Activated CD8-positive, alpha-beta memory T cell treated with anti-CD3 and anti-CD28 coated beads, Interleukin-2, amount 10 ng/mL, durations not matched to agents 7 days and 5 days (primary cell): ENCODE data around the gene KCNF1. TPM values are rescaled to one million over a fixed set of nuclear protein-coding genes. Genes with fewer than 3 reads are reported as not detected.

Source experiments
- ATAC-seq: fragments of 150-1000 bp; cut with Tn5 transposase; one replicate; pipeline ENCODE4 v1.10.0; 2021; ENCODE audit warnings: moderate library complexity
- CTCF ChIA-PET: fragments of 350-600 bp; sonication (Branson Sonifier 250); formaldehyde crosslinking; loops from one replicate; lab custom pipeline; 2021; ENCODE audit warnings: antibody characterized with exemption; lab: Charles Lee
- DNase-seq: peaks from one replicate; pipeline ENCODE4 v3.0.0-alpha.2; 2020
- H3K27ac Mint-ChIP-seq: one replicate; pipeline ENCODE4 v1.8.0; 2021; ENCODE audit warnings: mild to moderate bottlenecking, mixed read lengths
- H3K27me3 Mint-ChIP-seq: one replicate; pipeline ENCODE4 v1.8.0; 2021; ENCODE audit warnings: mixed read lengths
- H3K36me3 Mint-ChIP-seq: one replicate; pipeline ENCODE4 v1.8.0; 2021; ENCODE audit warnings: mild to moderate bottlenecking, mixed read lengths
- H3K4me1 Mint-ChIP-seq: one replicate; pipeline ENCODE4 v1.8.0; 2021; ENCODE audit warnings: mixed read lengths
- H3K4me3 Mint-ChIP-seq: one replicate; pipeline ENCODE4 v1.8.0; 2021; ENCODE audit warnings: mild to moderate bottlenecking, moderate library complexity, mixed read lengths
- H3K9me3 Mint-ChIP-seq: one replicate; pipeline ENCODE4 v1.8.0; 2022; ENCODE audit warnings: low read depth, mixed read lengths
- total RNA-seq, 2 experiments: library from RNA; stranded (reverse); gene quantifications; one replicate each; pipeline ENCODE4 v1.2.3, GENCODE V29; 2021

KCNF1 gene, protein sequence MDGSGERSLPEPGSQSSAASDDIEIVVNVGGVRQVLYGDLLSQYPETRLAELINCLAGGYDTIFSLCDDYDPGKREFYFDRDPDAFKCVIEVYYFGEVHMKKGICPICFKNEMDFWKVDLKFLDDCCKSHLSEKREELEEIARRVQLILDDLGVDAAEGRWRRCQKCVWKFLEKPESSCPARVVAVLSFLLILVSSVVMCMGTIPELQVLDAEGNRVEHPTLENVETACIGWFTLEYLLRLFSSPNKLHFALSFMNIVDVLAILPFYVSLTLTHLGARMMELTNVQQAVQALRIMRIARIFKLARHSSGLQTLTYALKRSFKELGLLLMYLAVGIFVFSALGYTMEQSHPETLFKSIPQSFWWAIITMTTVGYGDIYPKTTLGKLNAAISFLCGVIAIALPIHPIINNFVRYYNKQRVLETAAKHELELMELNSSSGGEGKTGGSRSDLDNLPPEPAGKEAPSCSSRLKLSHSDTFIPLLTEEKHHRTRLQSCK
- total RNA-seq, result not detected

DNA sequence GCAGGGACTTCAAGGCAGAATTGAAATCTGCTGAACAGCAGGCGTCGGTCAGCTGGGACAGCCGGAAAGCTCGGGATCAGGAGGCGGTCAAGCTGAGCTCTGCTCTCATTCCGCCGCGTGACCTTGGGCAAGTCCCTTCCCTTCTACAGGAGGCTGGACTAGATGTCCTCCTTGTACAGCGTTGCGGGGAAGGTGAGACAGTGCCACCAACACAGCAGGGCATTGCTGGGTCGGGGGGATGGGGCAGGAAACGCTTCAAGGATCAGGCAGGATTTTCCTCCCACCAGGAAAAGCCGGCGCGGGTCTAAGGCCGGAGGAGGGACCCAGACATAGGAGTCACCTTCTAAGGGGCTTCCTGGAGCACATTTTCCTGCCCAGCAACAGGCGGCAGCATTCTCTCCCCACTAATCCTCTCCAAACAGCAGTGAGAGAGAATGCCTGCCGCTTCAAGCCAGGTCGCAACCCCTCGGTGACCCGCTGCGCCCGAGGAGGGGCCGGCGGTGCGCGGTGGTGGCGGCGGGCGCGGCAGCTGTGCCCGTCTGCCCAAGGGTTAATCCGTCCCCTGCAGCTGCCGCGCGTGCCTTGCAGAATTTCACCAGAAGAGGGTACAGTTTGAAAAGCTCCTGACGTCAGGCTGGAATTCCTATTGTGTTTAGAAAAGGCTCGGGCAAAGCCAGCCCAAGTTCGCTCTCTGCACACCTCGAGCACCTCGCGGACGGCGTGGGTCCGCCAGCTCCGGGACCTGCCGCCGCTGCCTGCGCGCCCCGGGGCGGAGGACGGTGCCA lies at the start of gene KCNF1:
KCNF1 (plus strand) TSS at position 644 of the 785 bp plus-strand sequence. CDS start 493 bp downstream, outside the sequence.
- Mint-ChIP-seq H3K36me3 (no peaks in the 10 kb centered on the region), H3K9me3 (no peaks in the 10 kb centered on the region), H3K4me1 (peaks cover 2% of the 10 kb centered on the region), H3K27me3 (peaks cover 37% of the 10 kb centered on the region), H3K27ac (peak within 1 kb of the TSS; percentile 20), H3K4me3 (no peak within 1 kb of the TSS)
- CTCF ChIA-PET, result no interaction called here
- DNase-seq (no peak), ATAC-seq (no peak)

DNA sequence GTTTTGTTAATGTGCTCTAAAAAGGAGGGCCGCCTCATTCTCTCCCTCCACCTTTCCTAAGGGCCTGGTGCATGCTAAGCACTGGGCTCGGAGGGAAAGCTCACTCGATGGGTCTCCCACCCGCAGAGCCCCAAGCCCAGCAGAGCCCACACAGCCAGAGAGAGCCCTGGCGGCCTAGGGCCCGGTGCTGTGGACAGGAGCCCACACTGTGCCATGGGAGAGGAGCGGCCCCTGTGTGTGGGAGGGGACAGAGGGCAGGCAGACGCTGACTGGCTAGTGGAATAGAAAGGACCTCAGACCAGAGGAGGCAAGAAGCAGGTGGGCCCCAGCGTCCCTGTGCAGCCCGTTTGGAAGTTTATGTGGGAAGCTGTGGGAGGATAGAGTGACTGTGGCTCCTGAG lies 49.4 kb upstream of the KCNF1 start:
- no peaks in the 10 kb centered on the region for H3K9me3 Mint-ChIP-seq
- no peaks in the 10 kb centered on the region for H3K36me3 Mint-ChIP-seq
- peaks cover 74% of the 10 kb centered on the region for H3K27me3 Mint-ChIP-seq
- no peak overlapping the region for H3K27ac Mint-ChIP-seq
- no peak for ATAC-seq
- H3K4me3 Mint-ChIP-seq, result no peak overlapping the region
- no peak for DNase-seq
- CTCF ChIA-PET, result interaction anchor here (2.2 kb wide), 1 partner anchor 30 kb away, joined by 6 read pairs; no protein-coding TSS in a partner anchor
- H3K4me1 Mint-ChIP-seq, result peaks cover 36% of the 10 kb centered on the region

DNA sequence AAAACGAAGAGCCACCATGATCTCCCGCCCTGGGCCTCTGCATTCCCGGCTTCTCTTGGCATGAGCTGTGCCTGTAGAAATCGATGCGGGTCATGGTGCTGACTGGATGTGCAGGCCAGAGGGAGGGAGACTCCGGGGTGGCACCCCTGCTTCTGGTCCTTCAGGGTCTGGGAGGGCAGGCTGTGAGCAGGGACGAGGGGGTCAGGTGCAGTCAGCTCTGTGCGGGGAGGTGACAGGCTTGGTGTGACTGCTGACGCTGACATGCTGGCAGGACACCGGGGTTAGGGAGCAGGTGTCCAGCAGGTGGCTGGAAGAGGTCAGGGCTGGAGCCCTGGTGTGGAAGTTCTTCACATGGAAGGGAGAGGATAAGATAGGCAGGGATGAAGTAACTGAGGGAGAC lies 48.7 kb upstream of the KCNF1 start:
- Mint-ChIP-seq H3K27me3 (peaks cover 76% of the 10 kb centered on the region), H3K36me3 (no peaks in the 10 kb centered on the region), H3K27ac (no peak overlapping the region), H3K4me3 (no peak overlapping the region), H3K4me1 (peaks cover 36% of the 10 kb centered on the region), H3K9me3 (no peaks in the 10 kb centered on the region)
- CTCF ChIA-PET, result interaction anchor here (0.6 to 1.0 kb wide), 2 partner anchors 96 to 189 kb away, joined by 3 to 4 read pairs; no protein-coding TSS in a partner anchor
- DNase-seq (no peak), ATAC-seq (no peak)

DNA sequence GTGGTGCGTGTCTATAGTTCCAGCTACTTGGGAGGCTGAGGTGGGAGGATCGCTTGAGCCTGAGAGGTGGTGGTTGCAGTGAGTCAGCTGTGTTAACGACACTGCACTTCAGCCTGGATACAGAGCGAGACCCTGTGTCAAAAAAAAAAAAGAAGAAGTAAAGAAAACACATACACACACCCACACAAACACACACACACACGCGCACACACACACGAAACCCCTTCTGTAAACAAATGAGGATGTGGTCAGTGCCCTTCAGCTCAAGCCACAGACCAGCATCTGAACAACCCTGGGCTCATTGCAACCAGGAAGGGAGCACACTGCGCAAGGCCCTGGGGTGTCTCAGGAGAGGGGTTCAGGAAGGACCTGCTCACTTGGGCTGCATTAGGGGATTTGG lies 47.9 kb upstream of the KCNF1 start:
- Mint-ChIP-seq H3K4me3 (no peak overlapping the region), H3K4me1 (peaks cover 36% of the 10 kb centered on the region), H3K27ac (no peak overlapping the region), H3K27me3 (peaks cover 74% of the 10 kb centered on the region), H3K36me3 (no peaks in the 10 kb centered on the region), H3K9me3 (no peaks in the 10 kb centered on the region)
- CTCF ChIA-PET, result interaction anchor here (1.0 to 1.7 kb wide), 3 partner anchors 28 to 95 kb away, joined by 3 to 5 read pairs (median 4); no protein-coding TSS in a partner anchor
- ATAC-seq, result peak; percentile 57
- peak; percentile 67 for DNase-seq

DNA sequence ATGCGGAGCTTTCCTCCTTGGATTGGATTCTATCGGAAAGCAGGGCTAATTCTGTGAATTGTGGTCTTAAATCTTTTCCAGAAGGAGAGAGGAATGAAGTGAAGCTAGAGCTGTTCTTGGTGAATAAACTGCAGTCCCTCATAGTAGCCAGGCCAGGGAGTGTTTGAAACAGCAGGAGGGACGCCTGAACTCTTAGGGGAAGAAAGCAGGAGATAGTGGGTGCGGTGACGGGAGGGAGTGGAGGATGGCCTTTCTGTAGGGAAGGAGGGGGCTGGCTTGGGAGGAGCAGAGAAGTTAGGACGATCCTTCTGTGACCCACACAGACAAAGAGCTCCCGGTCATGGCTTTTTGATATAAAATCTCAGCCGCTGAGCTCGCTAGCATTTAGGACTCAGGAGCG lies 47.5 kb upstream of the KCNF1 start:
- H3K4me1 Mint-ChIP-seq, result peaks cover 36% of the 10 kb centered on the region
- CTCF ChIA-PET, result interaction anchor here (1.3 to 1.7 kb wide), 2 partner anchors 28 to 32 kb away, joined by 4 to 5 read pairs; no protein-coding TSS in a partner anchor
- DNase-seq, result no peak
- no peaks in the 10 kb centered on the region for H3K9me3 Mint-ChIP-seq
- peaks cover 74% of the 10 kb centered on the region for H3K27me3 Mint-ChIP-seq
- ATAC-seq, result no peak
- H3K27ac Mint-ChIP-seq, result no peak overlapping the region
- no peaks in the 10 kb centered on the region for H3K36me3 Mint-ChIP-seq
- no peak overlapping the region for H3K4me3 Mint-ChIP-seq

DNA sequence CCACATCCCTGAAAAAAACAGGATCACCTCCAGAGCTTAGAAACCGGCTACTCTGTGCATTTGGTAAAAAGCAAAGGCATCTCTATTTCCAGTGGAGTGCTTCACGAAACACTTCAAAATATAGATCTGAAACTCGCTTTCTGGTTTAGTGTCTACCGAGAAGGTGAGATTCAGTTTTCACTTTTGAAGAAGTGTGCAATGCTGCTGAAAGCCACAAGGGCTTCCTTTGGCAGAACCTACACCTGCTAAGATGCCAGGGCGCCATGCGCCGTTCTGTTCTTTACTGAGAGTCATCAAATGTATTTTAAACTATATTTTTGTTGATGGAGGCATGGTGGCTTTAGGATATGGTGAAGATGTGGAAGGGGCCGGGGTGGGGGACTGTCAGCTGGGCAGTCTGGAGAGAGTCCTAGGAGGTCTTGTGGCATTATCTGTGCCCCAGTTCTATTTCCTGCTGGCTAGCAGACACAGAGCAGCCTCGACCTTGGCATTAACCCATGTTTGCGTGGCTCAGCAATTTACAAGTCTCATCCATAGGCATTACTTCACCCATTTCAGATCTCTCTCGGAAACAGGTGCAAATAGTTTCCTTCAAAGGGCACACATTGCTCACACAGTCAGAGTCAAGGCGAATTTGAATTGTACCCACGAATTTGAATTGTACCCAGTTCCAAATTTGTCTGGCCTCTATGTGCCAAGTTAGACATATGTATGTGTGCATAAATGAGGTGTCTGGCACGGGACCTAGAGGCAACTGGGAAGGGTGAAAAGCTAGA lies 46.7 kb upstream of the KCNF1 start:
- Mint-ChIP-seq H3K4me1 (peaks cover 36% of the 10 kb centered on the region), H3K27ac (no peak overlapping the region), H3K9me3 (no peaks in the 10 kb centered on the region), H3K36me3 (no peaks in the 10 kb centered on the region), H3K4me3 (no peak overlapping the region), H3K27me3 (peaks cover 77% of the 10 kb centered on the region)
- peak; percentile 90 for ATAC-seq
- DNase-seq, result peak; percentile 51
- CTCF ChIA-PET, result interaction anchor here (1.3 to 2.1 kb wide), 5 partner anchors 10 to 267 kb away, joined by 3 to 10 read pairs (median 4); no protein-coding TSS in a partner anchor

DNA sequence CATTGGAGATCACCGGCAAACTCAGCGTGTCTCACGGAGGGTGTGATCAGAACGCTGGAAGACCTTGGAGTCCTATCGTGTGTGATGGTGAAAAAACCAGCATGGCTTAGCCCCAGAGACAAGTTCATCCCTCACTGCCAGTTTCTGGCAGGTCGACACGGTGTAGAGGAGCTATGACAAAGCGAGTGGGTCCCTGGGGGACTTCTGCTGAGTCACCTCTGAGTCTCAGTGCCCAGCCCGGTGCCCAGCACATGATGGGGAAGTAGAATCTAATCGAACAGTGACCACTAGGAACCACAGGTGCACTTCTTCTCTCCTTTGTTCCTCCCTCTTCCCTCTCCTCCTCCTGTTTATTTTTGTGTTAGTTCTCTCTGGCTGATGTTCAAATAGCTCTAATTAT lies 45.9 kb upstream of the KCNF1 start:
- Mint-ChIP-seq H3K27me3 (peaks cover 78% of the 10 kb centered on the region), H3K4me1 (peaks cover 36% of the 10 kb centered on the region), H3K36me3 (no peaks in the 10 kb centered on the region), H3K4me3 (no peak overlapping the region), H3K9me3 (no peaks in the 10 kb centered on the region), H3K27ac (no peak overlapping the region)
- CTCF ChIA-PET, result interaction anchor here (1.0 to 2.1 kb wide), 5 partner anchors 9 to 267 kb away, joined by 3 to 10 read pairs (median 3); no protein-coding TSS in a partner anchor
- DNase-seq, result no peak
- no peak for ATAC-seq

DNA sequence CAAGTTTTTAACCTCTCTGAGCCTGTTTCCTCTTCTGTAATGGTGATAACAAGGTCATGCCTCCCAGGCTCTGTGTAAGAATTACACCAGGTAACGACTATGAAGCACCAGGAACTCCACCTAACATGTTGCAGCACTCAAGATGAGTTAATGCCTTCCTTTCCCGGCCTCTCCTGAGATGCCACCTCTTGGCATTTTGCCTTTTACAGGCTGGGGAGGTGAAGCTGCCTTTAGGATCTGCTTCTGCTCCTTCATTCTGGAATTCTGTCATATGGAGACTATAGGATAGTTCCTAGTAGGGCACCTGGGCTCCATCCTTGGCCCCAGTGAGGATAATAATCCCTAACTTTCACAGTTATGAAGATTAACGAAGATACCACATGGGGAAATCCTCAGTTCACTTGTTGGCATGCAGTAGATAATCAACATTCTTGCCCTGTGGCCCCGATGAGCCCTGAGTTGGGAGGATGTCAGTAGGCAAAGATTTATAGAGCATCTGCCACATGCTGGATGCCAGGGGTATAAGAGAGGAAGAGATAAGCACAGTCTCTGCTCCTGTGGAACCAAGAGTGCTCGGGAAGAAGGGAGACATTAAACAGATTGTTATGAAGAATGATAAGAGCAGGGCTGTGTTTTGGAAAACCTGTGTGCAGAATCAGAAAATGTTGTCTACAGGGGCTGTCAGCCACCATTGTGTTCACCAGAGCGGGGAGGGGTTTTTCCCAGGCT lies 43.9 kb upstream of the KCNF1 start:
- Mint-ChIP-seq H3K4me3 (no peak overlapping the region), H3K36me3 (peaks cover 4% of the 10 kb centered on the region), H3K4me1 (peaks cover 25% of the 10 kb centered on the region), H3K27me3 (peaks cover 69% of the 10 kb centered on the region), H3K27ac (no peak overlapping the region), H3K9me3 (peaks cover 5% of the 10 kb centered on the region)
- no peak for DNase-seq
- ATAC-seq, result no peak
- CTCF ChIA-PET, result no interaction called here

DNA sequence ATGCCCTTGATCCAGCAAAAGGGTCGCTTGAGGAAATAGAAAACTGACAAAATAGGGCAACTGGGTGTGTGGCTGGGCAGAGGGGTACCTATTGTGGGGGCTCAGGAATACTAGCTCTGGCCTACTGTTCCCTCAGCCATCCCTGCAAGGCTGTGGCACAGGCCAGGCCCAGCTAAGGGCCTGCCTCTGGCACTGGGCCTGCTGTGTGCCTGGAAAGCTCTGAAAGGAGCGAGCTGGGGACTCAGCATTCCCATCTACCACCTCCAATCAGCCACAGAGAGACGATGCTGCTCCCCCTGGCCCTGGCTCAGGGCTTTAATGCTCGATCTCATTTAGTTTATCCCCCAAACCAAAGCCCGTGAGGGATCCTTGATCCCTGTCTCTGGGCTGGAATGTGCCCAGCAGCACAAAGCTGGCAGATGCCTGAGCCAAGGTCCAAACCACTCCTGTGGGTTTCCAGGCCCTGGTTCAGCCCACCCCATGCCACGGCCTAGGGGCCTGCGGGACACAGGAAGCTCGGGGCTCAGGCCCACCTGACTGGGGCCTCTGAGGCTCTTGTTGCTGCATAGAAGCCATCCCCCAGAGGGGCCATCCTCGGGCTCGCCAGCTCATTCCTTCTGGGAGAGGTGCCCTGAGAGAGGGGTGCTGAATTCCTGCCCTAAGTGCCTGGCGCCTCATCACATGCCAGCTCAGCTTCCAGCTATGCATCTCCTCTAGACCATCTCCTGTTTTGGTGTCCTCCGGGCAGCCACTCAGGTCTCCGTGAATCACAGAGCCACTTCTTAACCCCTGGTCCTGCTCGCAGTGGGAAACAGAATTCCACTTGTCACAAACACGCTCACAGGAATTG lies 43.0 kb upstream of the KCNF1 start:
- no peak for ATAC-seq
- Mint-ChIP-seq H3K4me1 (peaks cover 17% of the 10 kb centered on the region), H3K9me3 (peaks cover 5% of the 10 kb centered on the region), H3K36me3 (peaks cover 4% of the 10 kb centered on the region), H3K4me3 (no peak overlapping the region), H3K27me3 (peaks cover 67% of the 10 kb centered on the region), H3K27ac (no peak overlapping the region)
- CTCF ChIA-PET, result interaction anchor here (0.7 kb wide), 1 partner anchor 37 kb away, joined by 3 read pairs; no protein-coding TSS in a partner anchor
- DNase-seq, result no peak

DNA sequence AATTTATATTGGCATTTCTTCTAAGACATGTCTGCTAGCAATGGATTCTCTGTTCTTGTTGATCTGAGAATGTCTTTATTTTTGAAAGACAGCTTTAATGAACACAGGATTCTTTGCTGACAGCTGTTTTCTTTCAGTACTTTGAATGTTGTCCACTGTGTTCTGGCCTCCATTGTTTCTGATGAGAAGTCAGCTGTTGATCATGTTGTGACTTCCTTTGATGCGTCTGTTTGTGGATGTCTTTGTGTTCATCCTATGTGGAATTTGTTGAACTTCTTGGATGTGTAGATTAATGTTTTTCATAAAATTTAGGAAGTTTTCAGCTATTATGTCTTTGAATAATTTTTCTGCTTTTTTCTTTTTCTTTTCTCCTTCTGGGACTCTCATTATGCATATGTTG lies 39.8 kb upstream of the KCNF1 start:
- H3K4me3 Mint-ChIP-seq, result no peak overlapping the region
- ATAC-seq (no peak), DNase-seq (no peak)
- H3K27ac Mint-ChIP-seq, result no peak overlapping the region
- H3K4me1 Mint-ChIP-seq, result no peaks in the 10 kb centered on the region
- H3K27me3 Mint-ChIP-seq, result peaks cover 56% of the 10 kb centered on the region
- CTCF ChIA-PET, result interaction anchor here (1.9 kb wide), 1 partner anchor 172 kb away, joined by 3 read pairs; no protein-coding TSS in a partner anchor
- peaks cover 5% of the 10 kb centered on the region for H3K9me3 Mint-ChIP-seq
- H3K36me3 Mint-ChIP-seq, result peaks cover 4% of the 10 kb centered on the region

DNA sequence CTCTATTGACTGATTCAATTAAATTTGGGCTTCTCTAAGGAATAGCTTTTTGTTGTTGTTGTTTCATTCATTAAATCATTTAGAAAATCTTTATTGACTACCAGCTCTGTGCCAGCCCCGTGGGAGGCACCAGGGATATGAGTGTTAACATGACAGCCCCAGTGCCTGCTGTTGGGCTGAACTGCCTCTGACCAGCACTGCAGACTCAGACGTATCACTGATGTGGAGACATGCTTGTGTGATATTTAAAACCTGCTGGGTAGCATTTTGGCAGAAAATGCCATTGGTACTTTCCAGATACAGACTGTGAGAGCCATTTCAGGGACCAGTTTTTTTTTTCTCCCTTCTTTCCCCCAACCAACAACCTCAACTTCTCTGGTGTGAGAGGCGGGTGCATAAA lies 38.6 kb upstream of the KCNF1 start:
- H3K9me3 Mint-ChIP-seq, result peaks cover 5% of the 10 kb centered on the region
- H3K4me1 Mint-ChIP-seq, result no peaks in the 10 kb centered on the region
- ATAC-seq (no peak), DNase-seq (no peak)
- H3K36me3 Mint-ChIP-seq, result peaks cover 4% of the 10 kb centered on the region
- CTCF ChIA-PET, result interaction anchor here (1.9 kb wide), 1 partner anchor 173 kb away, joined by 3 read pairs; no protein-coding TSS in a partner anchor
- no peak overlapping the region for H3K4me3 Mint-ChIP-seq
- no peak overlapping the region for H3K27ac Mint-ChIP-seq
- H3K27me3 Mint-ChIP-seq, result peaks cover 57% of the 10 kb centered on the region
